CD14-positive monocyte (primary cell): ENCODE measurements around the gene BTBD8. TPM values are rescaled to one million over a fixed set of nuclear protein-coding genes. Genes with fewer than 3 reads are reported as not detected.

Experiments
- DNase-seq, 3 donors: peaks; one replicate each; pipeline ENCODE4 v3.0.0-alpha.2; 2011 to 2022
- H2AFZ ChIP-seq: 2 replicates; pipeline ENCODE4 v1.6.0; 2012; ENCODE audit warnings: mild to moderate bottlenecking, low read depth, low read length, inconsistent platforms; ENCODE audit not compliant: insufficient read depth, poor library complexity, severe bottlenecking
- H3K27ac ChIP-seq, 2 donors: 1 replicate in 1 of 2; 2 replicates in 1 of 2; pipeline ENCODE4 v1.5.1; 2012 to 2013; ENCODE audit warnings: low read length in 2 of 2, control low read depth in 1 of 2, inconsistent platforms in 1 of 2, low read depth in 1 of 2, mild to moderate bottlenecking in 1 of 2
- H3K27me3 ChIP-seq, 2 donors: one replicate each; pipeline versions ENCODE4 v1.6.0 to v1.6.1; 2011 to 2013; ENCODE audit warnings: low read length in 2 of 2; ENCODE audit not compliant: control insufficient read depth in 2 of 2, insufficient read depth in 2 of 2
- H3K36me3 ChIP-seq, 2 donors: replicated peaks in 1 of 2; 1 replicate in 1 of 2; 2 replicates in 1 of 2; pipeline versions ENCODE4 v1.5.1 to v1.6.1; 2012 to 2013; ENCODE audit warnings: low read length in 2 of 2, control low read depth in 1 of 2, inconsistent platforms in 1 of 2, mild to moderate bottlenecking in 1 of 2; ENCODE audit not compliant: insufficient read depth in 2 of 2, control insufficient read depth in 1 of 2
- H3K4me1 ChIP-seq, 2 donors: 1 replicate in 1 of 2; 2 replicates in 1 of 2; pipeline versions ENCODE4 v1.5.1 to v1.6.1; 2012 to 2013; ENCODE audit warnings: low read length in 2 of 2, control low read depth in 1 of 2, inconsistent platforms in 1 of 2, mild to moderate bottlenecking in 1 of 2, moderate library complexity in 1 of 2; ENCODE audit not compliant: insufficient read depth in 2 of 2, control insufficient read depth in 1 of 2
- H3K4me2 ChIP-seq: replicated peaks from 2 replicates; pipeline ENCODE3; 2012; ENCODE audit warnings: low read length, moderate library complexity, mild to moderate bottlenecking; ENCODE audit not compliant: poor library complexity, severe bottlenecking; ENCODE audit errors: extremely low read depth
- H3K4me3 ChIP-seq, 3 experiments: fragments of 200-600 bp in 1 of 3; sonication (generic) in 1 of 3; replicated peaks in 1 of 3; 1 replicate in 2 of 3; 2 replicates in 1 of 3; pipeline ENCODE4 v1.5.1; 2011 to 2013; ENCODE audit warnings: low read length in 3 of 3, mild to moderate bottlenecking in 3 of 3, control low read depth in 2 of 3, low read depth in 2 of 3, inconsistent platforms in 1 of 3, moderate library complexity in 1 of 3
- H3K79me2 ChIP-seq: 2 replicates; pipeline ENCODE4 v1.6.0; 2012; ENCODE audit warnings: mild to moderate bottlenecking, control low read depth, inconsistent platforms, low read length, moderate library complexity; ENCODE audit not compliant: insufficient read depth
- H3K9ac ChIP-seq: 2 replicates; pipeline ENCODE4 v1.6.0; 2017; ENCODE audit warnings: low read length, mild to moderate bottlenecking; ENCODE audit not compliant: insufficient read depth, poor library complexity, severe bottlenecking
- H3K9me3 ChIP-seq, 2 donors: replicated peaks in 1 of 2; 1 replicate in 1 of 2; 2 replicates in 1 of 2; pipeline versions ENCODE4 v1.5.1 to v1.6.1; 2012 to 2013; ENCODE audit warnings: low read length in 2 of 2, control low read depth in 1 of 2; ENCODE audit not compliant: control insufficient read depth in 1 of 2, insufficient read depth in 1 of 2
- H4K20me1 ChIP-seq: 2 replicates; pipeline ENCODE4 v1.6.0; 2012; ENCODE audit warnings: mild to moderate bottlenecking, low read length, control low read depth, moderate library complexity; ENCODE audit not compliant: insufficient read depth
- H3K27ac Mint-ChIP-seq, 7 donors: one replicate each; pipeline ENCODE4 v1.8.0; 2020; ENCODE audit warnings: mild to moderate bottlenecking in 7 of 7, mixed read lengths in 7 of 7, moderate library complexity in 6 of 7, inconsistent platforms in 2 of 7
- H3K27me3 Mint-ChIP-seq, 3 donors: one replicate each; pipeline ENCODE4 v1.8.0; 2021 to 2022; ENCODE audit warnings: low read depth in 3 of 3, mild to moderate bottlenecking in 3 of 3, mixed read lengths in 3 of 3, moderate library complexity in 3 of 3, inconsistent platforms in 1 of 3
- H3K36me3 Mint-ChIP-seq, 2 donors: one replicate each; pipeline ENCODE4 v1.8.0; 2020; ENCODE audit warnings: mixed read lengths in 2 of 2, inconsistent platforms in 1 of 2, mild to moderate bottlenecking in 1 of 2
- H3K4me1 Mint-ChIP-seq: one replicate; pipeline ENCODE4 v1.8.0; 2020; ENCODE audit warnings: mild to moderate bottlenecking, mixed read lengths
- H3K4me3 Mint-ChIP-seq, 2 donors: one replicate each; pipeline ENCODE4 v1.8.0; 2020; ENCODE audit warnings: mild to moderate bottlenecking in 2 of 2, mixed read lengths in 2 of 2, moderate library complexity in 1 of 2
- H3K9me3 Mint-ChIP-seq, 7 donors: one replicate each; pipeline ENCODE4 v1.8.0; 2020 to 2022; ENCODE audit warnings: mixed read lengths in 7 of 7, mild to moderate bottlenecking in 6 of 7, moderate library complexity in 6 of 7, inconsistent platforms in 2 of 7
- WGBS: methylation state at CpG from one replicate; pipeline ENCODE4 v1.1.5; 2013; ENCODE audit warnings: missing lambda C conversion rate; ENCODE audit not compliant: insufficient coverage; 5-methylcytosine and 5-hydroxymethylcytosine counted together
- intact Hi-C, 2 donors: fragments of 100-400 bp; cut with micrococcal nuclease; formaldehyde crosslinking; loops; one replicate each; pipeline versions ENCODE4 v1.15.0 to v1.15.1; 2023
- polyA plus RNA-seq, 3 donors: library from polyadenylated mRNA; depleted of rRNA in 1 of 3; unstranded in 2 of 3; stranded (reverse) in 1 of 3; fragments of 300-500 nt in 2 of 3; fragments of >200 nt in 1 of 3; fragmentation: Illumina TruSeq in 2 of 3; gene quantifications; 1 replicate in 2 of 3; 2 replicates in 1 of 3; pipeline ENCODE4 v1.2.3, GENCODE V29; 2012 to 2021
- TF ChIP-seq, protein P1 (sequence below): fragments of 200-600 bp; IDR thresholded peaks from one replicate; pipeline ENCODE4 v1.8.0; 2022; ENCODE audit warnings: antibody characterized with exemption, mild to moderate bottlenecking

Gene BTBD8
- polyA plus RNA-seq, 3 donors: 0.44 to 1.1 (median 0.88) TPM

GRCh38 chr1:92159593-92159992, 79.4 kb downstream of the BTBD8 start:
- H3K4me1 ChIP-seq: no peaks in the 10 kb centered on the region
- H2AFZ ChIP-seq: no peak overlapping the region
- H3K9me3 ChIP-seq: peaks cover 16% of the 10 kb centered on the region in 2 donors
- H3K27ac Mint-ChIP-seq: no peak overlapping the region
- no peak overlapping the region for H3K27ac ChIP-seq
- no peak for DNase-seq
- intact Hi-C loops: no loop called here
- TF ChIP-seq, protein P1, sequence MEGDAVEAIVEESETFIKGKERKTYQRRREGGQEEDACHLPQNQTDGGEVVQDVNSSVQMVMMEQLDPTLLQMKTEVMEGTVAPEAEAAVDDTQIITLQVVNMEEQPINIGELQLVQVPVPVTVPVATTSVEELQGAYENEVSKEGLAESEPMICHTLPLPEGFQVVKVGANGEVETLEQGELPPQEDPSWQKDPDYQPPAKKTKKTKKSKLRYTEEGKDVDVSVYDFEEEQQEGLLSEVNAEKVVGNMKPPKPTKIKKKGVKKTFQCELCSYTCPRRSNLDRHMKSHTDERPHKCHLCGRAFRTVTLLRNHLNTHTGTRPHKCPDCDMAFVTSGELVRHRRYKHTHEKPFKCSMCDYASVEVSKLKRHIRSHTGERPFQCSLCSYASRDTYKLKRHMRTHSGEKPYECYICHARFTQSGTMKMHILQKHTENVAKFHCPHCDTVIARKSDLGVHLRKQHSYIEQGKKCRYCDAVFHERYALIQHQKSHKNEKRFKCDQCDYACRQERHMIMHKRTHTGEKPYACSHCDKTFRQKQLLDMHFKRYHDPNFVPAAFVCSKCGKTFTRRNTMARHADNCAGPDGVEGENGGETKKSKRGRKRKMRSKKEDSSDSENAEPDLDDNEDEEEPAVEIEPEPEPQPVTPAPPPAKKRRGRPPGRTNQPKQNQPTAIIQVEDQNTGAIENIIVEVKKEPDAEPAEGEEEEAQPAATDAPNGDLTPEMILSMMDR: no peak
- 100% methylated on average over 1 of the region's 3 CpGs for WGBS
- H3K4me3 ChIP-seq: no peak overlapping the region
- H3K27me3 Mint-ChIP-seq: no peaks in the 10 kb centered on the region
- H4K20me1 ChIP-seq: no peaks in the 10 kb centered on the region
- no peaks in the 10 kb centered on the region for H3K79me2 ChIP-seq
- H3K4me1 Mint-ChIP-seq: no peaks in the 10 kb centered on the region
- H3K4me2 ChIP-seq: no peak overlapping the region
- no peaks in the 10 kb centered on the region for H3K27me3 ChIP-seq
- no peak overlapping the region for H3K9ac ChIP-seq
- peaks cover 7 to 21% of the 10 kb centered on the region in 2 donors for H3K36me3 Mint-ChIP-seq
- peaks cover 19 to 35% (median 26%) of the 10 kb centered on the region in 7 donors for H3K9me3 Mint-ChIP-seq
- H3K36me3 ChIP-seq: no peaks in the 10 kb centered on the region
- H3K4me3 Mint-ChIP-seq: no peak overlapping the region

DNA sequence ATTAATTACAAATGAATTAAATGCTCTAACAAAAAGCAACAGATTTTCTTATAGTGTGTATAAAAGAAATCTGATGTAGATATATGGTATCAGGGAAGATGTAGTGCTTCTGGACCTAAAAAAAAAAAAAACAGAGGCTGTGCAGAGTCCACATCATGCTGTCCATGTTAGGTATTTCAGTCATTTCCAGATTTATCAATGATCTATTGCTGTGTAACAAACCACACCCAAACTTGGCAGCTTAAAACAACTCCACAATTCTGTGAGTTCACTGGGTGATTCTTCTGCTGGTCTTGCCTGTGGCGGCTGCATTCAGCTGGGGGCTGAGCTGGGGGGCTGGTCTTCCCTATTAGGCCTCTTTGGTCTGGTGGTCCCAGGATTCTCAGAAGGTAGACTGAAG, 85.2 kb downstream of the BTBD8 start:
- no peaks in the 10 kb centered on the region for H3K27me3 Mint-ChIP-seq
- Histone ChIP-seq H4K20me1 (no peaks in the 10 kb centered on the region), H3K79me2 (no peaks in the 10 kb centered on the region), H3K9ac (no peak overlapping the region), H3K9me3 (peaks cover 5 to 8% of the 10 kb centered on the region in 2 donors), H3K36me3 (no peaks in the 10 kb centered on the region), H2AFZ (no peak overlapping the region), H3K4me3 (no peak overlapping the region), H3K27me3 (no peaks in the 10 kb centered on the region), H3K4me2 (no peak overlapping the region), H3K27ac (no peak overlapping the region), H3K4me1 (no peaks in the 10 kb centered on the region)
- no peak for DNase-seq
- H3K27ac Mint-ChIP-seq: no peak overlapping the region
- peaks cover 2 to 9% of the 10 kb centered on the region in 2 donors for H3K36me3 Mint-ChIP-seq
- intact Hi-C loops: no loop called here
- H3K9me3 Mint-ChIP-seq: peaks cover 0 to 11% (median 5%) of the 10 kb centered on the region in 7 donors
- no peak overlapping the region for H3K4me3 Mint-ChIP-seq
- TF ChIP-seq, protein P1: no peak
- 100% methylated on average over 1 of the region's 1 CpG for WGBS
- no peaks in the 10 kb centered on the region for H3K4me1 Mint-ChIP-seq
